HCT116 (cell line): ENCODE measurements around the gene SRGAP3.

Experiments used
- JUND ChIP-seq: IDR thresholded peaks from 2 replicates; pipeline ENCODE4 v1.6.1; 2012
- REST ChIP-seq: IDR thresholded peaks from 2 replicates; pipeline ENCODE4 v1.6.1; 2012; ENCODE audit warnings: low read depth
- SIN3A ChIP-seq: IDR thresholded peaks from 2 replicates; pipeline ENCODE4 v1.6.1; 2012; ENCODE audit warnings: low read depth

GRCh38 chr3:9043063-9043462 lies 206.4 kb downstream of the SRGAP3 start:
- no peak for TF ChIP-seq REST
- no peak for TF ChIP-seq SIN3A
- TF ChIP-seq JUND = no peak
